Astrocyte (in vitro differentiated cells and primary cell): Measurements from ENCODE around the gene HPSE2.

Experiments
- CTCF ChIP-seq: IDR thresholded peaks from 2 replicates; pipeline ENCODE4 v1.5.1; 2011; ENCODE audit warnings: low read depth, mild to moderate bottlenecking, inconsistent platforms, low read length, moderate library complexity; ENCODE audit not compliant: insufficient read depth
- EZH2 ChIP-seq: IDR thresholded peaks from 2 replicates; pipeline ENCODE4 v1.6.1; 2012; ENCODE audit warnings: mild to moderate bottlenecking, low read length, inconsistent platforms; ENCODE audit not compliant: insufficient read depth

GRCh38 chr10:98599032-98599610 lies 636.5 kb downstream of the HPSE2 start:
- TF ChIP-seq CTCF, result no peak
- TF ChIP-seq EZH2, result no peak
